Smooth muscle cell (in vitro differentiated cells): Measurements from ENCODE around the gene LRGUK. TPM values are rescaled to one million over a fixed set of nuclear protein-coding genes. Genes with fewer than 3 reads are reported as not detected.

Source experiments
- DNase-seq: peaks from one replicate; lab custom pipeline; 2025; ENCODE audit not compliant: unreplicated experiment; lab: John Stamatoyannopoulos, UW
- H2AFZ ChIP-seq: fragments of 200-600 bp; sonication (generic); 2 replicates; pipeline ENCODE4 v1.6.0; 2016; ENCODE audit warnings: antibody characterized with exemption, low read depth, mild to moderate bottlenecking
- H3F3A ChIP-seq: fragments of 200-600 bp; sonication (generic); 2 replicates; pipeline ENCODE4 v1.6.0; 2017; ENCODE audit warnings: antibody characterized with exemption, low read depth
- H3K27ac ChIP-seq: fragments of 200-600 bp; sonication (generic); 2 replicates; pipeline ENCODE4 v1.5.1; 2016; ENCODE audit warnings: low read depth, mild to moderate bottlenecking
- H3K27me3 ChIP-seq: fragments of 200-600 bp; sonication (generic); 2 replicates; pipeline ENCODE4 v1.6.1; 2016; ENCODE audit warnings: low read depth, mild to moderate bottlenecking
- H3K36me3 ChIP-seq: fragments of 200-600 bp; sonication (generic); 2 replicates; pipeline ENCODE4 v1.5.1; 2016; ENCODE audit warnings: low read depth
- H3K4me1 ChIP-seq: fragments of 200-600 bp; sonication (generic); 2 replicates; pipeline ENCODE4 v1.5.1; 2016; ENCODE audit warnings: low read depth
- H3K4me2 ChIP-seq: fragments of 200-600 bp; sonication (generic); 2 replicates; pipeline ENCODE4 v1.6.0; 2016; ENCODE audit warnings: mild to moderate bottlenecking
- H3K4me3 ChIP-seq: fragments of 200-600 bp; sonication (generic); 2 replicates; pipeline ENCODE4 v1.5.1; 2016; ENCODE audit warnings: mild to moderate bottlenecking
- H3K79me2 ChIP-seq: fragments of 200-600 bp; sonication (generic); 2 replicates; pipeline ENCODE4 v1.6.0; 2016; ENCODE audit warnings: low read depth, mild to moderate bottlenecking
- H3K9ac ChIP-seq: fragments of 200-600 bp; sonication (generic); 2 replicates; pipeline ENCODE4 v1.6.0; 2016; ENCODE audit warnings: low read depth
- H3K9me3 ChIP-seq: fragments of 200-600 bp; sonication (generic); replicated peaks from 2 replicates; pipeline ENCODE4 v1.5.1; 2016; ENCODE audit warnings: low read depth
- H4K20me1 ChIP-seq: fragments of 200-600 bp; sonication (generic); 2 replicates; pipeline ENCODE4 v1.6.0; 2016; ENCODE audit warnings: low read depth
- CTCF ChIP-seq: fragments of 200-600 bp; sonication (generic); IDR thresholded peaks from 2 replicates; pipeline ENCODE4 v1.5.1; 2017; ENCODE audit warnings: borderline replicate concordance, mild to moderate bottlenecking, antibody characterized with exemption; ENCODE audit not compliant: insufficient read depth, poor library complexity, severe bottlenecking
- WGBS: methylation state at CpG from one replicate; pipeline ENCODE4 v1.1.7; 2016; ENCODE audit warnings: low lambda C conversion rate; 5-methylcytosine and 5-hydroxymethylcytosine counted together
- polyA plus RNA-seq: library from polyadenylated mRNA; unstranded; fragments of >200 nt; fragmentation: Nextera tagmentation; extraction: Ambion mirVana; gene quantifications from 2 replicates; pipeline ENCODE4 v1.2.1, GENCODE V29; 2016
- total RNA-seq: library from RNA; depleted of rRNA; stranded (reverse); fragments of >200 nt; gene quantifications from 2 replicates; pipeline ENCODE4 v1.2.3, GENCODE V29; 2014

The LRGUK gene
- total and polyA plus RNA-seq, 2 experiments from 2014 or later: 0.18 TPM; not detected in 1

GRCh38 chr7:134083766-134084487 lies 43.2 kb upstream of the LRGUK start:
- DNase-seq: no peak
- Histone ChIP-seq H3K27me3 (no peaks in the 10 kb centered on the region), H3K27ac (no peak overlapping the region), H3K4me3 (no peak overlapping the region), H4K20me1 (no peaks in the 10 kb centered on the region), H3K9me3 (no peaks in the 10 kb centered on the region), H3K79me2 (no peaks in the 10 kb centered on the region), H3K4me1 (no peaks in the 10 kb centered on the region), H3F3A (no peaks in the 10 kb centered on the region), H3K36me3 (no peaks in the 10 kb centered on the region), H2AFZ (no peak overlapping the region), H3K9ac (no peak overlapping the region), H3K4me2 (no peak overlapping the region)
- 55% methylated on average over 3 of the region's 3 CpGs for WGBS
- TF ChIP-seq CTCF: no peak

DNA sequence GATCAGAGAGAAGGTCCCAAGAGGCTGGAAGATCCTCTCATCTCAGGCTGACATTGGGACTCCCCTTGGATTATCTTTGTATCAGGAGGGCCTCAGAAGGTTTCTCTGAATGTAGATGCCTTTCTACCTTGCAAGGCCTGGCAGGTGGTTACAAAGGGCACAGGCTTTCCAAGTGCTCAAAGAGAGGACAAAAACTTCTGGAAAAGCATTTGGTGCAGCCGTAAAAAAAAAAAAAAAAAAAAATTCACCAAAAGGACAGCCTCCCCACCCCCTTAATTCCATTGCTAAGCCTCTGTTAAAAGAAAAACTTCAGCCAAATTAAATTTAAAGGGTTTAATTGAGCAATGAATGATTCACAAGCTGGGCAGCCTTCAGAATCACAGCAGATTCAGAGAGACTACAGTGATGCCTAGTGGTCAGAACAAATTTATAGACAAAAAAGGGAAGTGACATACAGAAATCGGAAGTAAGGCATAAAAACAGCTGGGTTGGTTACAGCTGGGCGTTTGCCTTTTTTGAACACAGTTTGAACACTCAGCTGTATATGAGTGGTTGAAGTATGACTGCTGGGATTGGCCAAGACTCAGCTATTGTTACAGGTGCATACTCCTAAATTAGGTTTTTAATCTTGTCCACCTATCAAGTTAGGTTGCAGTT lies 42.5 kb upstream of the LRGUK start:
- H3K36me3 ChIP-seq: no peaks in the 10 kb centered on the region
- no peaks in the 10 kb centered on the region for H3F3A ChIP-seq
- H3K9ac ChIP-seq: no peak overlapping the region
- no peaks in the 10 kb centered on the region for H3K27me3 ChIP-seq
- H3K9me3 ChIP-seq: peaks cover 7% of the 10 kb centered on the region
- DNase-seq: no peak
- 94% methylated on average over 3 of the region's 3 CpGs for WGBS
- H3K27ac ChIP-seq: no peak overlapping the region
- no peak overlapping the region for H2AFZ ChIP-seq
- no peaks in the 10 kb centered on the region for H3K4me1 ChIP-seq
- no peaks in the 10 kb centered on the region for H4K20me1 ChIP-seq
- no peaks in the 10 kb centered on the region for H3K79me2 ChIP-seq
- no peak overlapping the region for H3K4me2 ChIP-seq
- no peak for TF ChIP-seq CTCF
- H3K4me3 ChIP-seq: no peak overlapping the region

DNA sequence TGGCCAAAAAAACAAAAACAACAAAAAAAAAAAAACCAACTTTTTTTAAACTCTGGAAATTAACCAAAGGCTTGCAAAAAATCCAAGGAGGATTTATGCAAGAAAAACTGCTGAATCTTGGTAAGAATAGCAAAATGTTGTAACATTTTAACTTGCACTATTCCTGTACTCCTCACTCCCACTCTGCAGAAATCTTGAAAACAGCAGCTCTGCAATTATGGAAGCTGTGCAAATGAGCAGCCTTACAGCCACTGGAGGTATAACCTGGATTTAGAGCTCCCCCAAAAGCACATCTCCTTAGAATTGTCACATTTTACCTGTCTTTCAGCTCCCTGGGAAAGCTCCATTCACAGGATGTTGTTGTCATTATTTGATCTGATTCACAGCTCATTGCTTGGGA lies 41.8 kb upstream of the LRGUK start:
- no peak for TF ChIP-seq CTCF
- Histone ChIP-seq H3K36me3 (no peaks in the 10 kb centered on the region), H2AFZ (no peak overlapping the region), H3K4me3 (no peak overlapping the region), H3K79me2 (no peaks in the 10 kb centered on the region), H3K9ac (no peak overlapping the region), H3K4me1 (no peaks in the 10 kb centered on the region), H3K27ac (no peak overlapping the region), H3F3A (no peaks in the 10 kb centered on the region), H4K20me1 (no peaks in the 10 kb centered on the region), H3K4me2 (no peak overlapping the region), H3K9me3 (peaks cover 10% of the 10 kb centered on the region), H3K27me3 (no peaks in the 10 kb centered on the region)
- no peak for DNase-seq
